Ishikawa (cell line): ENCODE results near the gene PDGFRA.

ENCODE experiments used
- REST ChIP-seq: IDR thresholded peaks from 2 replicates; pipeline ENCODE4 v1.6.1; 2012; ENCODE audit warnings: low read depth, mild to moderate bottlenecking
- TEAD4 ChIP-seq: IDR thresholded peaks from 2 replicates; pipeline ENCODE4 v1.6.1; 2012

GRCh38 chr4:54315561-54316538 is 86.8 kb downstream of the PDGFRA start:
- TF ChIP-seq TEAD4 = no peak
- no peak for TF ChIP-seq REST
